Ovary (tissue), 9 donors: Measurements from ENCODE around the gene EXOSC3. TPM values are rescaled to one million over a fixed set of nuclear protein-coding genes. Genes with fewer than 3 reads are reported as not detected.
"Not testable (repeated sequence)": the region's sequence is repeated elsewhere in the genome, so short reads cannot be mapped to it uniquely, and the experiment has no call there.

Source experiments
- DNase-seq, 5 donors: peaks; one replicate each; pipeline ENCODE4 v3.0.0-alpha.2; 2019 to 2020
- H3K27ac ChIP-seq, 2 donors: fragments of 200-600 bp; one replicate each; pipeline versions ENCODE4 v1.5.1 to v1.8.0; 2019 to 2022
- H3K27me3 ChIP-seq: fragments of 200-600 bp; one replicate; pipeline ENCODE4 v1.8.0; 2022
- H3K36me3 ChIP-seq: fragments of 200-600 bp; sonication (generic); one replicate; pipeline ENCODE4 v1.5.1; 2019
- H3K4me1 ChIP-seq: one replicate; pipeline ENCODE4 v1.8.1; 2013; ENCODE audit warnings: mild to moderate bottlenecking, moderate library complexity; ENCODE audit not compliant: insufficient read depth
- H3K4me3 ChIP-seq: fragments of 200-600 bp; sonication (generic); one replicate; pipeline ENCODE4 v1.5.1; 2017
- H3K9me3 ChIP-seq, 2 donors: fragments of 200-600 bp in 1 of 2; sonication (generic) in 1 of 2; one replicate each; pipeline versions ENCODE4 v1.5.1 to v1.8.1; 2013 to 2019; ENCODE audit warnings: mild to moderate bottlenecking in 1 of 2, moderate library complexity in 1 of 2
- CTCF ChIP-seq, 3 donors: fragments of 450-650 bp in 2 of 3; fragments of 200-600 bp in 1 of 3; IDR thresholded peaks; one replicate each; pipeline versions ENCODE4 v1.5.1 to v1.8.0; 2016 to 2022; ENCODE audit warnings: antibody characterized with exemption in 3 of 3, mild to moderate bottlenecking in 1 of 3
- EP300 ChIP-seq: sonication (generic); formaldehyde crosslinking; IDR thresholded peaks from one replicate; pipeline ENCODE4 v1.6.1; 2017; ENCODE audit warnings: antibody characterized with exemption
- POLR2A ChIP-seq: fragments of 450-650 bp; IDR thresholded peaks from one replicate; pipeline ENCODE4 v1.6.1; 2017; ENCODE audit warnings: antibody characterized with exemption, mild to moderate bottlenecking, moderate library complexity
- WGBS, 3 donors: extraction: QIAGEN DNeasy Blood & Tissue Kit in 1 of 3; methylation state at CpG; one replicate each; pipeline versions ENCODE4 v1.1.5 to v1.1.7; 2013 to 2017; 5-methylcytosine and 5-hydroxymethylcytosine counted together
- intact Hi-C, 4 donors: fragments of 100-400 bp; cut with DNase I; formaldehyde crosslinking; loops; one replicate each; pipeline versions ENCODE4 v1.11.0 to v1.15.1; 2022 to 2023
- polyA plus RNA-seq, 2 donors: library from polyadenylated mRNA; stranded (reverse); fragments of 200-250 nt in 1 of 2; fragments of 350-450 nt in 1 of 2; fragmentation: Illumina TruSeq in 1 of 2; extraction: RNeasy Lipid Tissue Mini Kit (QIAGEN cat#74804) in 1 of 2; gene quantifications; one replicate each; pipeline ENCODE4 v1.2.3, GENCODE V29; 2013 to 2014
- total RNA-seq, 7 donors: library from RNA; depleted of rRNA in 2 of 7; stranded (reverse); fragments of >200 nt in 2 of 7; fragmentation: NEBNext Ultra II Directional in 3 of 7; extraction: Animal tissue kit (Norgen Biotek cat#: 25700) in 3 of 7; gene quantifications; one replicate each; pipeline versions ENCODE4 v1.1.0 to v1.2.4, GENCODE V29; 2016 to 2023
- donor health status: DM: no; HTN: no; CAD: no; lungs with moderate emphysema.
- donor health status: DM: no; HTN: no; CAD: no.
- donor health status: Bipolar disorder and iron deficiency.
- donor health status: DM: yes; HTN: yes; CAD: no.
- donor health status: DM: no; HTN: no; CAD: no.
- donor health status: DM: yes; HTN: yes; CAD: no.

EXOSC3 gene
- total and polyA plus RNA-seq, 9 donors: 21.1 to 40.0 (median 34.5) TPM

- intact Hi-C loops: no loop called here
- no peaks in the 10 kb centered on the region for H3K9me3 ChIP-seq
- WGBS, 3 donors: 75 to 84% (median 79%) methylated on average over 3 of the region's 3 CpGs
These were observed 26.1 kb downstream of the EXOSC3 start for GRCh38 chr9:37758747-37759146.

GRCh38 chr9:37753489-37754190 lies 31.2 kb downstream of the EXOSC3 start, which contains the start of gene TRMT10B:
TRMT10B (plus strand) TSS chr9:37753805; CDS start chr9:37761932, 8,127 bp downstream.
- Histone ChIP-seq H3K36me3 (no peaks in the 10 kb centered on the region), H3K4me3 (peak within 1 kb of the TSS; percentile 87), H3K27me3 (no peaks in the 10 kb centered on the region), H3K9me3 (no peaks in the 10 kb centered on the region), H3K27ac (peak within 1 kb of the TSS; percentile 61 to 74), H3K4me1 (peaks cover 3% of the 10 kb centered on the region)
- peak; percentile 62 to 82 (median 73) for DNase-seq
- WGBS, 3 donors: 2 to 3% (median 3%) methylated on average over 39 to 40 of the region's 40 CpGs
- intact Hi-C loops: no loop called here
- no peak for TF ChIP-seq CTCF (IDR thresholded peaks at IDR 0.05)
- TF ChIP-seq EP300: no peak
- TF ChIP-seq POLR2A: no peak

More at GRCh38 chr9:37758747-37759146, 26.1 kb downstream of the EXOSC3 start:
- Histone ChIP-seq H3K27ac (no peak overlapping the region), H3K4me3 (no peak overlapping the region), H3K27me3 (no peaks in the 10 kb centered on the region), H3K4me1 (no peaks in the 10 kb centered on the region), H3K36me3 (no peaks in the 10 kb centered on the region)
- TF ChIP-seq EP300: no peak
- no peak for TF ChIP-seq POLR2A
- no peak for TF ChIP-seq CTCF (IDR thresholded peaks at IDR 0.05)
- DNase-seq: no peak

DNA sequence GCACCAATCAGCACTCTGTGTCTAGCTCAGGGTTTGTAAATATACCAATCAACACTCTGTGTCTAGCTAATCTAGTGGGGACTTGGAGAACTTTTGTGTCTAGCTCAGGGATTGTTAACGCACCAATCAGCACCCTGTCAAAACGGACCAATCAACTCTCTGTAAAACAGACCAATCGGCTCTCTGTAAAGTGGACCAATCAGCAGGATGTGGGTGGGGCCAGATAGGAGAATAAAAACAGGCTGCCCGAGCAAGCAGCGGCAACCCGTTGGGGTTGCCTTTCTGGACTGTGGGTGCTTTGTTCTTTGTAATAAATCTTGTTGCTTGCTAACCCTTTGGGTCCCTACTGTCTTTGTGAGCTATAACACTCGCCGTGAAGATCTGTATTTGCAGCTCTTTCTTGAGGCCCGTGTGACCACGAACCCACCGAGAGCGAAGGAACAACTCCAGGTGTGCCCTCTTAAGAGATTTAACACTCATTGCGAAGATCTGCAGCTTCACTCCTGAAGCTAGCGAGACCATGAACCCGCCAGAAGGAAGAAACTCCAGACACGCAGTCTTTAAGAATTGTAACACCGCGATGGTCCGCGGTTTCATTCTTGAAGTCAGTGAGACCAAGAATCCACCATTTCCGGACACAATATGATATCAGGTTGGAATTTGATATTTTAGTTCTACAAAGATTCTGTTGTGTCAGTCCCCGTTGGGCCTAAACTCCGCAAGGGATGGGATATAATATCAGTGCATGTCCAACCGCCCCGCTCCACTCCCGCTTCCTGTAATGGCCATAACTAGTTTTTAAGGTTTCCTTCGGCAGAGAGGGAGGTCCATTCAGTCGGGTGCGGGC lies 32.0 kb downstream of the EXOSC3 start:
- Histone ChIP-seq H3K9me3 (no peaks in the 10 kb centered on the region), H3K4me1 (peaks cover 3% of the 10 kb centered on the region), H3K27ac (peak overlapping the region in 1 of 2 donors; percentile 61), H3K4me3 (peak overlapping the region; percentile 87), H3K27me3 (no peaks in the 10 kb centered on the region), H3K36me3 (no peaks in the 10 kb centered on the region)
- DNase-seq: peak in 2 of 5 donors; percentile 31 to 37
- TF ChIP-seq POLR2A (no peak), CTCF (IDR thresholded peaks at IDR 0.05) (no peak), EP300 (no peak)
- intact Hi-C loops: no loop called here
- WGBS, 3 donors: 88 to 90% (median 89%) methylated on average over 29 of the region's 29 CpGs

- H3K27me3 ChIP-seq, intact Hi-C loops, DNase-seq, H3K36me3 ChIP-seq, H3K4me1 ChIP-seq, H3K27ac ChIP-seq, H3K4me3 ChIP-seq, H3K9me3 ChIP-seq: not testable (repeated sequence)
- 94 to 100% (median 95%) methylated on average over 2 to 13 of the region's 13 CpGs for WGBS, 3 donors
These were observed 32.8 kb downstream of the EXOSC3 start for GRCh38 chr9:37752112-37752511.

- H3K27ac ChIP-seq, DNase-seq, H3K4me1 ChIP-seq, H3K27me3 ChIP-seq, H3K36me3 ChIP-seq, H3K4me3 ChIP-seq, H3K9me3 ChIP-seq, intact Hi-C loops: not testable (repeated sequence)
- WGBS, 3 donors: 84 to 93% (median 88%) methylated on average over 14 to 30 of the region's 30 CpGs
These were observed 33.2 kb downstream of the EXOSC3 start for GRCh38 chr9:37751704-37752103.
